ENCODE data around the gene CFB. TPM values are rescaled to one million over a fixed set of nuclear protein-coding genes. Genes with fewer than 3 reads are reported as not detected.
"Not testable (repeated sequence)": the region's sequence is repeated elsewhere in the genome, so short reads cannot be mapped to it uniquely, and the experiment has no call there.

Gene CFB
- total and polyA plus RNA-seq, 7 experiments from 2014 or later, result 0.56 to 1.8 (median 1.4) TPM; not detected in 2

DNA sequence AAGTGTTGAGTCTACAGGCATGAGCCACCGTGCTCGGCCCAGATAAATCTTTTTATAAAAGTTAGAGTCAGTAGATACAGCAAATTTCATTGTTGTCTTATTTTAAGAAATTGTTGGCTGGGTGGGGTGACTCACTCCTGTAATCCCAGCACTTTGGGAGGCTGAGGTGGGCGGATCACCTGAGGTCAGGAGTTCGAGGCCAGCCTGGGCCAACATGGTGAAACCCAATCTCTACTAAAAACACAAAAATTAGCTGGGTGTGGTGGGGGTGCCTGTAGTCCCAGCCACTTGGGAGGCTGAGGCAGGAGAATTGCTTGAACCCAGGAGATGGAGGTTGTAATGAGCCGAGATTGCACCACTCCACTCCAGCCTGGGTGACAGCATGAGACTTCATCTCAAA lies 37.6 kb upstream of the CFB start:
- H3K27me3 ChIP-seq (ENCODE audit: control insufficient read depth in 2 of 2, insufficient read depth in 2 of 2, low read length in 2 of 2); H3K4me1 ChIP-seq (ENCODE audit: control insufficient read depth in 2 of 2, insufficient read depth in 2 of 2, low read length in 2 of 2); H3K4me3 Mint-ChIP-seq; H3K27me3 Mint-ChIP-seq; H3K4me3 ChIP-seq (ENCODE audit: low read length); H3K36me3 Mint-ChIP-seq; H3K36me3 ChIP-seq (ENCODE audit: control insufficient read depth in 2 of 3, insufficient read depth in 3 of 3, low read length in 3 of 3); ATAC-seq; DNase-seq; H3K9me3 Mint-ChIP-seq; H3K27ac Mint-ChIP-seq; intact Hi-C loops (cut with micrococcal nuclease); H3K27ac ChIP-seq (ENCODE audit: low read depth, low read length); H3K9me3 ChIP-seq (ENCODE audit: control insufficient read depth in 2 of 3, low read length in 3 of 3): not testable (repeated sequence)
- ChIA-PET CTCF (interaction anchor here (1.6 kb wide), 1 partner anchor 10 kb away, joined by 4 read pairs; no protein-coding TSS in a partner anchor), POLR2A (interaction anchor here (0.7 to 1.2 kb wide), 2 partner anchors 10 to 1549 kb away, joined by 3 to 4 read pairs; no protein-coding TSS in a partner anchor)
- H3K4me1 Mint-ChIP-seq, result peaks cover 0 to 10% (median under 1%) of the 10 kb centered on the region in 7 donors

DNA sequence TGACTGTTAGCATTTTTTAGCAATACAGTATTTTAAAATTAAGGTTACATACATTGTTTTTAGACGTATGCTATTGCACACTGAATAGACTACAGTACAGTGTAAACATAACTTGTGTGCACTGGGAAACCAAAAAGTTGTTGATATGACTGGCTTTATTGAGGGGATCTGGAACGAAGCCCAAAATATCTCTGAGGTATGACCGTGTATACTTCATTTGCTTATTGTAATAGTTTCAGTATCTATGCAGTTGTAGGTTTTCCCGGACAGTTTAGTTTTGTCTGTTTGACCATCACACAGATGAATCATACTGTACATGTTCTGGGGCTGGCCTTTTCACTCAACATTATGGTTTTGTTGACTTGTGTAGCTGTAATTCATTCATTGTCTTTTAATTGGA lies 37.1 kb upstream of the CFB start:
- intact Hi-C loops (cut with micrococcal nuclease), result no loop called here
- Histone ChIP-seq H3K9me3 (ENCODE audit: control insufficient read depth in 2 of 3, low read length in 3 of 3) (no peaks in the 10 kb centered on the region), H3K4me1 (ENCODE audit: control insufficient read depth in 2 of 2, insufficient read depth in 2 of 2, low read length in 2 of 2) (no peaks in the 10 kb centered on the region), H3K36me3 (ENCODE audit: control insufficient read depth in 2 of 3, insufficient read depth in 3 of 3, low read length in 3 of 3) (no peaks in the 10 kb centered on the region), H3K4me3 (ENCODE audit: low read length) (no peak overlapping the region), H3K27ac (ENCODE audit: low read depth, low read length) (no peak overlapping the region), H3K27me3 (ENCODE audit: control insufficient read depth in 2 of 2, insufficient read depth in 2 of 2, low read length in 2 of 2) (no peaks in the 10 kb centered on the region)
- Mint-ChIP-seq H3K4me1 (peaks cover 0 to 10% (median 0%) of the 10 kb centered on the region in 7 donors), H3K9me3 (no peaks in the 10 kb centered on the region), H3K4me3 (no peak overlapping the region), H3K36me3 (no peaks in the 10 kb centered on the region), H3K27me3 (peaks cover 0 to 6% (median 0%) of the 10 kb centered on the region in 5 donors), H3K27ac (no peak overlapping the region)
- DNase-seq (no peak), ATAC-seq (no peak)
- POLR2A ChIA-PET, result interaction anchor here (0.7 to 1.2 kb wide), 2 partner anchors 10 to 82 kb away, joined by 4 read pairs; no protein-coding TSS in a partner anchor
- CTCF ChIA-PET, result interaction anchor here (1.6 kb wide), 1 partner anchor 10 kb away, joined by 4 read pairs; no protein-coding TSS in a partner anchor

DNA sequence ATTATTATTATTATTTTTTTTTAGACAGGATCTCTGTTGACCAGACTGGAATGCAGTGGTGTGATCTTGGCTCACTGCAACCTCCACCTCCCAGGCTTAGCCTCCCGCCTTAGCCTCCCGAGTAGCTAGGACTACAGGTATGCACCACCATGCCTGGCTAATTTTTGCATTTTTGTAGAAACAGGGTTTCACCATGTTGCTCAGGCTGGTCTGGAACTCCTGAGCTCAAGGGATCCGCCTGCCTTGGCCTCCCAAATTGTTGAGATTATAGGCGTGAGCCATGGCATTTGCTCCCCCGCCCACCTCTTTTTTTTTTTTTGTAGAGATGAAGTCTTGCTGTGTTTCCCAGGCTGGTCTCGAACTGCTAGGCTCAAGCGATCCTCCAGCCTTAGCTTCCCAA lies 36.6 kb upstream of the CFB start:
- H3K27ac Mint-ChIP-seq; H3K9me3 Mint-ChIP-seq; H3K4me3 Mint-ChIP-seq; intact Hi-C loops (cut with micrococcal nuclease); H3K27me3 ChIP-seq (ENCODE audit: control insufficient read depth in 2 of 2, insufficient read depth in 2 of 2, low read length in 2 of 2); ATAC-seq; H3K27me3 Mint-ChIP-seq; H3K36me3 ChIP-seq (ENCODE audit: control insufficient read depth in 2 of 3, insufficient read depth in 3 of 3, low read length in 3 of 3); H3K4me1 ChIP-seq (ENCODE audit: control insufficient read depth in 2 of 2, insufficient read depth in 2 of 2, low read length in 2 of 2); H3K9me3 ChIP-seq (ENCODE audit: control insufficient read depth in 2 of 3, low read length in 3 of 3); H3K36me3 Mint-ChIP-seq; H3K27ac ChIP-seq (ENCODE audit: low read depth, low read length); DNase-seq; H3K4me3 ChIP-seq (ENCODE audit: low read length): not testable (repeated sequence)
- CTCF ChIA-PET, result interaction anchor here (1.6 kb wide), 1 partner anchor 9 kb away, joined by 4 read pairs; no protein-coding TSS in a partner anchor
- H3K4me1 Mint-ChIP-seq, result peaks cover 0 to 10% (median 0%) of the 10 kb centered on the region in 7 donors
- POLR2A ChIA-PET, result interaction anchor here (0.7 to 1.1 kb wide), 2 partner anchors 83 to 244 kb away, joined by 4 read pairs; partner anchors contain the start of gene GPANK1

DNA sequence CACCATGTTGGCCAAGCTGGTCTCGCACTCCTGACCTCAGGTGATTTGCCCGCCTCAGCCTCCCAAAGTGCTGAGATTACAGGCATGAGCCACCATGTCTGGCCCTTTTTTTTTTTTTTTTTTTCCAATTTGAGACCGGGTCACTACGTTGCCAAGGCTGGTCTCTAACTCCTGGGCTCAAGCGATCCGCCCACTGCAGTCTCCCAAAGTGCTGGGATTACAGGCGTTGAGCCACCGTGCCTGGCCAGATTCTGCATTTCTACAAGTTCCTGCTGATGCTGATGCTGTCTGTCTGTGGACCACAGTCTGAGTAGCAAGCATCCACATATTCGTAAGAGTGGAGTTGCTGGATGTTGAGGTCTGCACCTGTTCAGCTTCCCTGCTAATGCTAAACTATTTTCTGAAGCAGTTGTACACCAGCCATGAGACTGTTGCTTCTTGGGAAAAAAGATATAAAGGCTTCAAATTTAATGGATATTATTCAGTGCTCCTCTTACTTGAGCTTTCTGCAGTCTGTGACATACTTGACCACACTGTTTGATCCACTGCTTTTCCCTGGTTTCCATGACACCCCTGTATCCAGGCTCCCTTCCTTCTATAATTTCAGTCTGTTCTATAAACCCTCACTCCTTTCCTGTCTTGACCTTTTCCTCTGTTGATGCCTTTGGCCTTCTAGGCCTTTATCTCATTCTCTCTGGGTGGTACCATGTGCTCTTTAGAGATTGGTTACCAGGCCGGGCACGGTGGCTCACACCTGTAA lies 33.9 kb upstream of the CFB start:
- intact Hi-C loops (cut with micrococcal nuclease), result no loop called here
- peak overlapping the region in 1 of 10 donors; percentile 45 for H3K4me3 Mint-ChIP-seq
- H3K4me1 Mint-ChIP-seq, result peaks cover 0 to 7% (median 0%) of the 10 kb centered on the region in 7 donors
- no peaks in the 10 kb centered on the region for H3K9me3 Mint-ChIP-seq
- ChIA-PET CTCF (no interaction called here), POLR2A (interaction anchor here (0.5 kb wide), 1 partner anchor 1005 kb away, joined by 3 read pairs; no protein-coding TSS in a partner anchor)
- no peaks in the 10 kb centered on the region for H3K9me3 ChIP-seq (ENCODE audit: control insufficient read depth in 2 of 3, low read length in 3 of 3)
- no peak overlapping the region for H3K4me3 ChIP-seq (ENCODE audit: low read length)
- no peaks in the 10 kb centered on the region for H3K4me1 ChIP-seq (ENCODE audit: control insufficient read depth in 2 of 2, insufficient read depth in 2 of 2, low read length in 2 of 2)
- no peaks in the 10 kb centered on the region for H3K36me3 Mint-ChIP-seq
- DNase-seq (no peak), ATAC-seq (no peak)
- H3K27ac Mint-ChIP-seq, result peak overlapping the region in 1 of 9 donors; percentile 25
- no peak overlapping the region for H3K27ac ChIP-seq (ENCODE audit: low read depth, low read length)
- H3K27me3 ChIP-seq (ENCODE audit: control insufficient read depth in 2 of 2, insufficient read depth in 2 of 2, low read length in 2 of 2), result no peaks in the 10 kb centered on the region
- peaks cover 3 to 12% (median 7%) of the 10 kb centered on the region in 5 donors for H3K27me3 Mint-ChIP-seq
- no peaks in the 10 kb centered on the region for H3K36me3 ChIP-seq (ENCODE audit: control insufficient read depth in 2 of 3, insufficient read depth in 3 of 3, low read length in 3 of 3)

DNA sequence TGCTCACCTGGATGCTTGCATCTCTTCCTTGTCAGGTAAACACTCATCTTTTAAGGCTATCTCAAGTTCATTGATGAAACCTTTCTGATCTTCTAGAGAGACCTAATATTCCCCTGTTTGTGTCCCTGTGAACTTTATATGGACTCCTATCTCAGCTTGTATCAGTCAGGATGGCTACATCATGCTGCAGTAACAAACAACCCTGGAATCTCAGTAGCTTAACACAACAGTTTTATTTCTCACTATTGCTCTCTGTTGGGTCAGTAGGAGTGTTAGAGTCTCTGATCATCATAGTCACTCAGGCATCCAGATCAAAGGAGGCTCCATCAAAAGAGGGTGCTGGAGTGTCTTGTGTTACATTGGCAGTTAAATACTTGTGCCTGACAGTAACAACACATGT lies 30.5 kb upstream of the CFB start:
- Histone ChIP-seq H3K27ac (ENCODE audit: low read depth, low read length) (no peak overlapping the region), H3K36me3 (ENCODE audit: control insufficient read depth in 2 of 3, insufficient read depth in 3 of 3, low read length in 3 of 3) (no peaks in the 10 kb centered on the region), H3K4me3 (ENCODE audit: low read length) (no peak overlapping the region), H3K27me3 (ENCODE audit: control insufficient read depth in 2 of 2, insufficient read depth in 2 of 2, low read length in 2 of 2) (no peaks in the 10 kb centered on the region), H3K4me1 (ENCODE audit: control insufficient read depth in 2 of 2, insufficient read depth in 2 of 2, low read length in 2 of 2) (no peaks in the 10 kb centered on the region), H3K9me3 (ENCODE audit: control insufficient read depth in 2 of 3, low read length in 3 of 3) (no peaks in the 10 kb centered on the region)
- Mint-ChIP-seq H3K36me3 (no peaks in the 10 kb centered on the region), H3K4me3 (no peak overlapping the region), H3K27me3 (peaks cover 3 to 10% (median 7%) of the 10 kb centered on the region in 5 donors), H3K9me3 (no peaks in the 10 kb centered on the region), H3K27ac (no peak overlapping the region), H3K4me1 (peaks cover 0 to under 1% (median 0%) of the 10 kb centered on the region in 7 donors)
- ATAC-seq (no peak), DNase-seq (no peak)
- POLR2A ChIA-PET, result no interaction called here
- intact Hi-C loops (cut with micrococcal nuclease), result no loop called here
- CTCF ChIA-PET, result no interaction called here

DNA sequence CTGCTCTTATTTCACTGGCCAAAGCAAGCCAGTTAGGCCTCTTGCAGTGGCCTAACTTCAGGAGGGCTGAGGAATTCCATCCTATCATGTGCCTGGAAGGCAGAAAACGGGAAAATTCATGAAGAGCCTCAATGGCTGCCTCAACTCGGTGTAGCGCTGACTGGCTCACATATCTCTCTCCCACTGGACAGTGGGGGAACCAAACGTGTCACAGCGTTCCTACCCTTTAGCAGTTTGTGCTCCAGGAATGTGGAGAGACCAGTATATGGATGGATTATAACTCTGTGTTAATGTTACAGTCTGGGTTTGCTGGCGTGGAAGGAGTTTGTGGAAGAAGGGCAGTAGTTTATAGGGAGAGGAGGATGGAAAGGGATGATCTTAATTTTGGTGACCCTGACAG lies 30.1 kb upstream of the CFB start:
- no peak for ATAC-seq
- CTCF ChIA-PET, result no interaction called here
- Mint-ChIP-seq H3K36me3 (no peaks in the 10 kb centered on the region), H3K27me3 (peaks cover 3 to 10% (median 7%) of the 10 kb centered on the region in 5 donors), H3K4me1 (no peaks in the 10 kb centered on the region), H3K9me3 (no peaks in the 10 kb centered on the region), H3K4me3 (no peak overlapping the region), H3K27ac (no peak overlapping the region)
- no peaks in the 10 kb centered on the region for H3K9me3 ChIP-seq (ENCODE audit: control insufficient read depth in 2 of 3, low read length in 3 of 3)
- POLR2A ChIA-PET, result no interaction called here
- no peaks in the 10 kb centered on the region for H3K36me3 ChIP-seq (ENCODE audit: control insufficient read depth in 2 of 3, insufficient read depth in 3 of 3, low read length in 3 of 3)
- no peak overlapping the region for H3K4me3 ChIP-seq (ENCODE audit: low read length)
- H3K4me1 ChIP-seq (ENCODE audit: control insufficient read depth in 2 of 2, insufficient read depth in 2 of 2, low read length in 2 of 2), result no peaks in the 10 kb centered on the region
- no peak overlapping the region for H3K27ac ChIP-seq (ENCODE audit: low read depth, low read length)
- DNase-seq, result no peak
- intact Hi-C loops (cut with micrococcal nuclease), result no loop called here
- no peaks in the 10 kb centered on the region for H3K27me3 ChIP-seq (ENCODE audit: control insufficient read depth in 2 of 2, insufficient read depth in 2 of 2, low read length in 2 of 2)

Data from naive thymus-derived CD4-positive, alpha-beta T cell (primary cell).